GM23338 (cell line): Measurements from ENCODE around the gene TM9SF2. TPM values are rescaled to one million over a fixed set of nuclear protein-coding genes. Genes with fewer than 3 reads are reported as not detected.

Experiments
- ATAC-seq: fragments of 200-7000 bp; cut with Tn5 transposase; 3 replicates; pipeline ENCODE4 v1.9.1; 2020
- DNase-seq: peaks from one replicate; pipeline ENCODE4 v3.0.0-alpha.2; 2015; ENCODE audit warnings: low spot score
- H2AFZ ChIP-seq: fragments of 200-600 bp; sonication (generic); 2 replicates; pipeline ENCODE4 v1.8.0; 2016; ENCODE audit warnings: antibody characterized with exemption, mild to moderate bottlenecking, moderate library complexity
- H3F3A ChIP-seq: fragments of 200-600 bp; sonication (generic); replicated peaks from 2 replicates; pipeline ENCODE4 v1.8.0; 2017; ENCODE audit warnings: antibody characterized with exemption, mixed run types, low read depth
- H3K27ac ChIP-seq: fragments of 200-600 bp; sonication (generic); 2 replicates; pipeline ENCODE4 v1.6.1; 2016; ENCODE audit warnings: low read depth
- H3K27me3 ChIP-seq: fragments of 200-600 bp; sonication (generic); 2 replicates; pipeline ENCODE4 v1.8.0; 2016; ENCODE audit warnings: mild to moderate bottlenecking, mixed run types, moderate library complexity; ENCODE audit not compliant: insufficient read depth
- H3K36me3 ChIP-seq: fragments of 200-600 bp; sonication (generic); 2 replicates; pipeline ENCODE4 v1.8.0; 2016; ENCODE audit warnings: mild to moderate bottlenecking; ENCODE audit not compliant: insufficient read depth
- H3K4me1 ChIP-seq: fragments of 200-600 bp; sonication (generic); 2 replicates; pipeline ENCODE4 v1.8.0; 2016; ENCODE audit warnings: mild to moderate bottlenecking, moderate library complexity; ENCODE audit not compliant: insufficient read depth
- H3K4me2 ChIP-seq: fragments of 200-600 bp; sonication (generic); 2 replicates; pipeline ENCODE4 v1.7.1; 2017; ENCODE audit warnings: mixed run types
- H3K4me3 ChIP-seq: fragments of 200-600 bp; sonication (generic); 2 replicates; pipeline ENCODE4 v1.6.1; 2016; ENCODE audit warnings: mixed run types
- H3K79me2 ChIP-seq: fragments of 200-600 bp; sonication (generic); replicated peaks from 2 replicates; pipeline ENCODE4 v1.8.0; 2017; ENCODE audit warnings: mild to moderate bottlenecking; ENCODE audit not compliant: insufficient read depth
- H3K9me2 ChIP-seq: fragments of 200-600 bp; sonication (generic); 2 replicates; pipeline ENCODE4 v1.8.0; 2017; ENCODE audit not compliant: insufficient read depth
- H4K20me1 ChIP-seq: fragments of 200-600 bp; sonication (generic); replicated peaks from 2 replicates; pipeline ENCODE4 v1.8.0; 2017; ENCODE audit warnings: mild to moderate bottlenecking; ENCODE audit not compliant: insufficient read depth
- H3K27ac Mint-ChIP-seq: 2 replicates; pipeline ENCODE4 v1.8.0; 2020; ENCODE audit warnings: inconsistent platforms, mild to moderate bottlenecking, moderate library complexity, mixed read lengths
- H3K27me3 Mint-ChIP-seq: 3 replicates; pipeline ENCODE4 v1.8.0; 2022; ENCODE audit warnings: low read depth, mild to moderate bottlenecking, moderate library complexity, mixed read lengths, inconsistent platforms; ENCODE audit not compliant: insufficient read depth, poor library complexity
- H3K36me3 Mint-ChIP-seq: 3 replicates; pipeline ENCODE4 v1.8.0; 2021; ENCODE audit warnings: low read depth, mild to moderate bottlenecking, inconsistent platforms, moderate library complexity, mixed read lengths
- H3K4me1 Mint-ChIP-seq: 3 replicates; pipeline ENCODE4 v1.8.0; 2020; ENCODE audit warnings: mild to moderate bottlenecking, inconsistent platforms, mixed read lengths
- H3K4me3 Mint-ChIP-seq: 3 replicates; pipeline ENCODE4 v1.8.0; 2021; ENCODE audit warnings: moderate library complexity, mild to moderate bottlenecking, inconsistent platforms, mixed read lengths
- H3K9me3 Mint-ChIP-seq: 3 replicates; pipeline ENCODE4 v1.8.0; 2020; ENCODE audit warnings: moderate library complexity, mild to moderate bottlenecking, inconsistent platforms, mixed read lengths
- CREB1 ChIP-seq: fragments of 250-450 bp; sonication (Bioruptor Pico); IDR thresholded peaks from 2 replicates; pipeline ENCODE4 v1.5.0; 2020; ENCODE audit warnings: low read depth, mild to moderate bottlenecking, moderate library complexity
- CTCF ChIP-seq, 2 experiments: fragments of 200-600 bp in 1 of 2; sonication (generic) in 1 of 2; conservative IDR thresholded peaks; 2 replicates each; pipeline versions ENCODE4 v1.5.1 to v1.6.1; 2016 to 2017; ENCODE audit warnings: antibody characterized with exemption in 2 of 2, low read depth in 2 of 2, mild to moderate bottlenecking in 2 of 2, moderate library complexity in 1 of 2
- ETS1 ChIP-seq: IDR thresholded peaks from 2 replicates; pipeline ENCODE4 v1.6.1; 2016; ENCODE audit warnings: antibody characterized with exemption
- EZH2 ChIP-seq: fragments of 200-600 bp; sonication (generic); IDR thresholded peaks from one replicate; pipeline ENCODE4 v1.8.0; 2017; ENCODE audit warnings: antibody characterized with exemption, mild to moderate bottlenecking, low read depth; ENCODE audit not compliant: unreplicated experiment
- EZH2phosphoT487 ChIP-seq: fragments of 200-600 bp; sonication (generic); IDR thresholded peaks from one replicate; pipeline ENCODE4 v1.8.1; 2018; ENCODE audit warnings: antibody characterized with exemption; ENCODE audit not compliant: unreplicated experiment
- NANOG ChIP-seq: IDR thresholded peaks from 2 replicates; pipeline ENCODE4 v1.6.1; 2016; ENCODE audit warnings: antibody characterized with exemption, borderline replicate concordance
- POLR2AphosphoS5 ChIP-seq: IDR thresholded peaks from 2 replicates; pipeline ENCODE4 v1.6.1; 2016; ENCODE audit warnings: antibody characterized with exemption, low read depth
- REST ChIP-seq: IDR thresholded peaks from one replicate; pipeline ENCODE4 v1.6.1; 2018; ENCODE audit warnings: antibody characterized with exemption; ENCODE audit not compliant: unreplicated experiment
- STAT1 ChIP-seq: IDR thresholded peaks from one replicate; pipeline ENCODE4 v1.6.1; 2016; ENCODE audit warnings: antibody characterized with exemption; ENCODE audit not compliant: unreplicated experiment
- ZNF114 ChIP-seq: fragments of 250-450 bp; sonication (Bioruptor Pico); IDR thresholded peaks from 2 replicates; pipeline ENCODE4 v1.5.0; 2020; ENCODE audit warnings: mild to moderate bottlenecking, moderate library complexity
- ZNF331 ChIP-seq: fragments of 250-450 bp; sonication (Bioruptor Pico); IDR thresholded peaks from 2 replicates; pipeline ENCODE4 v1.5.0; 2020; ENCODE audit warnings: low read depth, mild to moderate bottlenecking, moderate library complexity
- ZNF462 ChIP-seq: fragments of 250-450 bp; sonication (Bioruptor Pico); IDR thresholded peaks from 2 replicates; pipeline ENCODE4 v1.5.0; 2020; ENCODE audit warnings: mild to moderate bottlenecking, moderate library complexity
- polyA plus RNA-seq: library from polyadenylated mRNA; unstranded; fragments of >200 nt; fragmentation: Nextera tagmentation; extraction: Ambion mirVana; gene quantifications from 2 replicates; pipeline ENCODE4 v1.2.1, GENCODE V29; 2016
- total RNA-seq: library from RNA; depleted of rRNA; stranded (reverse); fragments of >200 nt; shearing (Covaris generic); gene quantifications from 2 replicates; pipeline ENCODE4 v1.2.3, GENCODE V29; 2014

TM9SF2 gene
- total and polyA plus RNA-seq, 2 experiments from 2014 or later, result 50.5 to 115 TPM

- ATAC-seq (no peak), DNase-seq (no peak)
- no peaks in the 10 kb centered on the region for H3K27me3 ChIP-seq
- H3K4me3 Mint-ChIP-seq, result no peak overlapping the region
- peaks cover 13% of the 10 kb centered on the region for H3K4me1 Mint-ChIP-seq
- H2AFZ ChIP-seq, result no peak overlapping the region
- no peaks in the 10 kb centered on the region for H3K9me2 ChIP-seq
- no peaks in the 10 kb centered on the region for H3K79me2 ChIP-seq
- peaks cover 37% of the 10 kb centered on the region for H3K36me3 Mint-ChIP-seq
- TF ChIP-seq CTCF (conservative IDR thresholded peaks at IDR 0.05; ENCODE audit: low read depth in 2 of 2) (no peak), ZNF331 (CRISPR knock-in tag) (no peak), EZH2phosphoT487 (no peak), ETS1 (no peak), ZNF114 (CRISPR knock-in tag) (no peak), POLR2AphosphoS5 (no peak), CREB1 (CRISPR knock-in tag) (no peak), REST (no peak), NANOG (no peak), STAT1 (no peak), EZH2 (no peak), ZNF462 (no peak)
- no peak overlapping the region for H3K4me2 ChIP-seq
- H3K27ac Mint-ChIP-seq, result no peak overlapping the region
- H3K4me3 ChIP-seq, result no peak overlapping the region
- no peaks in the 10 kb centered on the region for H3K9me3 Mint-ChIP-seq
- peaks cover 11% of the 10 kb centered on the region for H4K20me1 ChIP-seq
- H3F3A ChIP-seq, result 0 out of 2 replicates have a peak, but pooled peaks cover 6% of the 10 kb centered on the region
- H3K36me3 ChIP-seq, result peaks cover 9% of the 10 kb centered on the region
- peaks cover 5% of the 10 kb centered on the region for H3K27me3 Mint-ChIP-seq
- H3K27ac ChIP-seq, result no peak overlapping the region
- H3K4me1 ChIP-seq, result no peaks in the 10 kb centered on the region
Measured at GRCh38 chr13:99527301-99527700, 26.0 kb downstream of the TM9SF2 start.
